GM21529 (cell line): Measurements from ENCODE around the gene GOLGA6C.
"Not testable (repeated sequence)": the region's sequence is repeated elsewhere in the genome, so short reads cannot be mapped to it uniquely, and the experiment has no call there.

Experiments used
- ATAC-seq: cut with Tn5 transposase; IDR thresholded peaks from one replicate; pipeline ENCODE4 v1.9.1; 2021; ENCODE audit not compliant: unreplicated experiment

Gene GOLGA6C

DNA sequence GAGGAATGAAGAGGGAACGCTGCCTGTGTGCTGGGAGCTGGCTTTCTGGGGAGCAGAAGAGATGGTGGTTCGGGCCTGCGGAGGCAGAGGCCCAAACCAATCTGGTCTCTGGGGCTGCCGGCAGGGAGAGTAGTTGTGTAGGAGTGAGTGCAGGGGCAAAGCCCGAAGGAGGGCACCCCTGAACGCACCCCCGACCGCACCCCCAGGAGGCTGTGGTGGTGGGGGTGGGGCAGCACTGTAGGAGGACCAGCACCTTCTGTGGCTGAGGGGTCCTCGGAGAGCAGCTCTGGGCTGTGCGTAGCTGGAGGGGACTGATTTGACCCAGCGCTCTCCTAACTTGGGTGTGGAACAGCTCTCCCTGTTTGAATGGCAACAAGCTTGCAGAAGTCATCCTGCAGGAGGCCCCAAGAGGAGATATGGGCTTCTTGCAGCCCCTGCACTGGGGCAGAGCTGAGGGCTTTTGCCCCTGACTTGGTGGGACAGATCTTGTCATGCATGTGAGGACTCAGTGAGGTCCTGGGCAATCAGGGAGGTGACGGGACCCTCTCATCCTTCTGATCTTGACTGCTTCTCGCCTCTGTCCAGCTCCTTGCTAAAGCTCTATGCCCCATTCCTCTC is 30.4 kb upstream of the GOLGA6C start:
- no peak for ATAC-seq

DNA sequence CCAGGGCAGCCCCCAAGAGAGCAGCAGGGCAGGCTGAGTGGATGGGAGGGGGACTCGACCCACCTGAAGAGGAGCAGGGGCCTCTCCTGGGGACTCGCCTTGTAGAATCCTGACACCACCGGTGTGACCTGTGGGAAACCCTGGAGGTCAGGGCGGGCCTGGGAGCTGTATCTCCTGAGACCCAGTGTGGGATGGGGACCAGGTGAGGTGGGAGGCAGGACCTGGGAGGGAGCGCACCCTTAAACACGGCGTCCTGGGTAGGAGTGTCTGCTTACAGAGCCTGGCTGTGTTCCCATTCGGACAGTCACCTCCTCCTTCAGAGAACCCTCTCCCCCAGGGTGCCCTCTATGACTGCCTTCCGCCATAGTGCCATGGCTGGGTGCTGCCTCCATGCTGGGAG is 29.3 kb upstream of the GOLGA6C start:
- no peak for ATAC-seq

DNA sequence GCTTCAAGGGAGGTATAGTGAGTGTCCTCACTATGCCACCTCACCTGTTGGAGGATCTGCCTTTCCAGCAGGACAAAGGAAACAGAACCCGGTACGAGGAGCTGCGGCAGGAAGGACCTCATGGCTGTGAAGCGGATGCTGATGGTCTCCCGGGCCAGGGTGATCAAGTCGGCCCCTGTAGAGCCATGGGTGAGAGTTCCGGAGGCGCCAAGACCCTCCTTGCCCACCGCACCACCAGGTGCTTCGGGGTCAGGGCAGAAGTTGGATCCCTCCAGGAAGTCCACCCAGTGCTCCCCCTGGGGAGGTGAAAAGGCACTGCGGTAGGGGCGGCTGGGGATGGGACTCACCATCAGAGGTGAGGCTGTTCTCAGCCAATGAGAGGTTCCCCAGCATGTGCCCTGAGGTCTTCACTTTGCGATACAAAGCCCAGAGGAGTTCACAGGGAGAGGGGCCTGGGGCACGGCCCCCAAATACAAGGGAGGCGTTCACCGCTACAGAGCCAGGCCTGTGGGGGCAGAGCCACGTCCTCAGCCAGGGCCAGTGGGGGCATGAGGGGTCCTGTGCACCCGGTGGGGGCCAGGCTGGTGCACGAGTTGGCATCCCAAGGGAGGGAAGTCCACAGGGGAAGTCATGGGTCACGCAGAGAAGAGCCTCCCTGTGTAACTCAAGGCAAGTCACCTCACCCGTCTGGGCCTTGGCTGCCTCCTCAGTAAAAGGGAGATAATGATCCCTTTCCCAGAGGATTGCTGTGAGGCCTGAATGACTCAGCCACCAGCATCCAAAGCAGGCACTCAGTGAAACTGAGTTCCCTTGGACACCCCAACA is 28.7 kb upstream of the GOLGA6C start:
- no peak for ATAC-seq

- ATAC-seq = no peak
Observed at GRCh38 chr15:75230016-75230343, 28.2 kb upstream of the GOLGA6C start.

- no peak for ATAC-seq
Observed at GRCh38 chr15:75230551-75231371, 27.4 kb upstream of the GOLGA6C start.

- no peak for ATAC-seq
Observed at GRCh38 chr15:75231836-75232235, 26.3 kb upstream of the GOLGA6C start.

DNA sequence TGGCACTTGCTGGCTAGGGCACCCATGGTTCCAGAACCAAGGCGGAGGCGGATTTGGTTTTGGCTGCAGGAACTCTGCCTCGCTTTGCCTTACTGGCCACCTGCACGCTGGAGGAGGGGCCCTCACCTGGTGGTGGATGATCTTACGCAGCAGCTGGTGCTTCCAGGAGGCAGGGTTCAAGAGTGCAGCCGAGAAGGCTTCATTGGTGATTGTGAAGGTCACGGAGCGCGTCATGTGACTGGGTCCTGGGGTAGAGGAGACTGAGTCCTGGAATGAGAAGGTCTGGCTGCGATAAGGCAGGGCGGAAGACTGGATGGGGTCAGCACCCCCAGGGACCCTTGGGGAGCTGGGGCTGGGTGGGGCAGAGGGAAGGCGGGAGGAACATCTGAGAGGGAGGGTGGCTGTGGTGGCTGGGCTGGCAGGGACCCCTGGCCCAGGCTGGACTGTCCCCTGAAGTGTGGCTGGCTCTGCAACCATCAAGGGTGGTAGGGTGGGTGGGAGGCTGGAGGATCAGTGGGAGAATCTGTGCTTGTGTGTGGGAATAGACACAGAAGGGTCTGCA is 25.8 kb upstream of the GOLGA6C start:
- ATAC-seq = no peak

- no peak for ATAC-seq
Observed at GRCh38 chr15:75232826-75233503, 25.2 kb upstream of the GOLGA6C start.

DNA sequence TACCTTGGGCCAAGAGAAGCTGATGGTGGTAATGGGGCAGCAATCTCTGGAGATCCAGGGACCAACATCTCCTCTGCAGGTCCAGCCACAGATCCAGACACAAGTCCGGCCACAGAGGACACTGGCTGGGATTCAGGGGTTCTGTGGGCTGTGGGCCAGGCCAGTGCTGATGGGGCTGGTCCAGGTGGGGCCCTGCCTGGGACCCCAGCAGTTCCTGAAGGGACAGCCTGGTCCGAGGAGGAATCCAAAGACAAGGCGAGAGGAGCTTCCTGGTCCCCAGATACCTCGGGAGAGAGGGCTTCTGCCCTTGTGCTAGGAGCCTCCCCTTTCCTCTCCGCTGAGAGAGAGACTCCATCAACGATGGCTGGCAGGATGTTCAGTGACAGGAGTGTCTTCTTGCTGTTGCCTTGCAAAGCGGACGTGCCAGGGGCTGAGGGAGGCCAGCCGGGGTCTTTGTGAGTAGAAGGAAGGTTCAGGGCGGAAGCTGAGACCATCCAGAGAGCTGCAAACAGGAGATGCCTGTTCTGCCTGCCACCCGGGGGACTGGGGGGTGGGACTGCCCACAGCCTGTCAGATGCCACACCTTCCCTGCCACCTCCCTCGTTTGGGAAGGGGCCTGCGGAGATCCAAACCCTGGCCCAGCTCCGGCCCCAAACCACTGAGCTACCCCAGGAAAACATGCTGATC is 24.5 kb upstream of the GOLGA6C start:
- ATAC-seq = no peak

DNA sequence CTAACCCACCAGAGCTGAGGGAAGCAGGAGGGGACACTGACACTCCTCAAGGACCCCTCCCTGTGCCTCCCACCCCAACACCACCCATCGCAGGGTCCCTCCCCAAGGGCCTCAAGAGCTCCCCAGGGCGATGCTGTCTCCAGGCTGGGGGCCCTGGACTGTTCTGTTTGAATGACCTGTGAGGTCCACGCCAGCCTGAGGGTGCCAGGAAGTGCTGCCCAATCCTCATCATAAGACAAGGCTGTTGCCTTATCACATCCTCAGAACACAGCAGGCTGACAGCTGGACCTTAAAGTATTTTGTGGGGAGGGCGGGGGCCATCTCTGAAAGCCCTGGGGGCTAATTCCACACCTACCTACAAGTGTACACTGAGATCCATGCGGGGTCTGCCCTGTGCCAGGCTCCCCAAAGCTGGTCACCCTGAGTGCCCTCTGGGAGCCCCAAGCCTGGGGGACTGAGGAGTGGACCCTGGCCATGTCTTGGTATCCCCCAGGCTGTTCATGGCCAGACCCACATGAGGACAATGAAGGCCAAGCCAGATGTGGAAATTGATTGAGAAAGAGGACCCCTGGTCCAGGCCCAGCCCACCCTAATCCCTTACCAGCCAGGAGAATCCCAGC is 23.8 kb upstream of the GOLGA6C start:
- no peak for ATAC-seq

DNA sequence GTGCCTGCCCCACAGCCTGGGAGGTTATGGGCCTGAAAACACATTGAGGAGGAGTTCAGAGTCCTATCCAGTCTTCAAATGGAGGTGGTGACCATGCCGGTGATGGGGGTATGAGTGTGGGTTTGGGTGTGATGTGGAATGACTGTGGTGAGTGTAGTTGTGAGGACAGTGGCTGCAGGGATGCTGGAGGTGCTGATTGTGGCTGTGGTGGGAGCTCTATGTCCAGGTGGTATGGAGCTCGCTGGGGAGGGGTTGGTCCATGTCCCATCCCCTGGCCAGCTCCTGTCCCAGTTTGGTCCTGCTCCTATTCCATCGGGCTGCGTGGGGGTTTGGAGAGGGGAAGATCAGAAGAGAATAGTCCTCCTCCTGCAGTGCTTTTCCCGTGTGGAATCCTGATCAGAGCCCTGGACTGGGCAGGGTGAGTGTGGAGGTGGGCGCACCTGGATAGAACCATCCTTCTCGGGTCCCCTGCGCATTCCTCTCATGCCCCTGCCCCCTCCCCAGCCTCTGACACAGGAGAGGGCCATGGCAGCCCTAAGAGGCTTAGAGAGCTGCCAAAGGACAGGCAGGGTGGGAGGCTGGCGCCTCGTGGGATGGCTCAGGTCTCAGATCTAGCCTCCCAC is 23.0 kb upstream of the GOLGA6C start:
- ATAC-seq = no peak

DNA sequence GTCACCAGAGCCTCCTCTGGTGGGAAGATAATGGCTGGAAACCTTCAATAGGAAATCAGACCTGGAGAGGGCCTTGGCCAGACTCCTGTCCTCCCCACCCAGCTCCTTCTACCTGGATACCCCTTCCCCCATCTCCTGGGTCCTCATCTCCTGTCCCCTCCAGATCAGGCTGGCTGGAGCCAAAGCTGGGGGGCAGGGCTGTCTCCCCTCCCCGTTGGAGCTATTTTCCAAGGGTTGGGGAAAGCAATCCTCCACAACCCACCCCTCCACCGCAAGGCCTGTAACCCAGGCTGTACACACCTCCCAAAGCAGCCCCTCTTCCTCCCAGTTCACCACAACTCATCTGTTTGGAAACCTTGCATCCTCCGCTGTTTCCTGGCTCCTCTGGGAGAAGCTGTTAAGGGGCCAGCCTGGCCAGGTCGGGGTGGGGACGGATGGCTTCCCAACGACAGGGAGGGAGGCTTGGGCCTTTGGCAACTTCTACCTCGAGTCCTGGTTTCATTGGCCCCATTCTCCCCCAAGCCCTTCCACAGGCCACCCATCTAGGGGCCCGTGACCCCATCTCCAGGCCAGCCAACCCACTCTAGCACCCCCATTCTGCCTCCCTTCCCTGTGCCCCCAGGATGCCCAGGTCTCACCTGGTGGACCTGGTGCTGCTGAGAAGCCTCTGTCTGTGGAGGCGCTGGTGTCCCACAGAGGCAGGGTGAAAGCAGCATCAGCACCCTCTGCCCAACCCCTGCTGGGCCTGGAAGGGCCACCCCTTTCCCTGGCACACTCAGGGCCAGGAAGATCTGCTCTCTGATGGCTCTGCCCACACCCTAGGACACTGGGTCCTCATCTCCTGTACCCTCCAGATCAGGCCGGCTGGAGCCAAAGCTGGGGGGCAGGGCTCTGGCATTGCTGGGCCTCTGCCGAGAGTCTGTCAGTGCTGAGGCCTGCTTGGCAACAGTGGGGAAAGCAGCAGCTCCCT is 22.1 kb upstream of the GOLGA6C start:
- no peak for ATAC-seq

DNA sequence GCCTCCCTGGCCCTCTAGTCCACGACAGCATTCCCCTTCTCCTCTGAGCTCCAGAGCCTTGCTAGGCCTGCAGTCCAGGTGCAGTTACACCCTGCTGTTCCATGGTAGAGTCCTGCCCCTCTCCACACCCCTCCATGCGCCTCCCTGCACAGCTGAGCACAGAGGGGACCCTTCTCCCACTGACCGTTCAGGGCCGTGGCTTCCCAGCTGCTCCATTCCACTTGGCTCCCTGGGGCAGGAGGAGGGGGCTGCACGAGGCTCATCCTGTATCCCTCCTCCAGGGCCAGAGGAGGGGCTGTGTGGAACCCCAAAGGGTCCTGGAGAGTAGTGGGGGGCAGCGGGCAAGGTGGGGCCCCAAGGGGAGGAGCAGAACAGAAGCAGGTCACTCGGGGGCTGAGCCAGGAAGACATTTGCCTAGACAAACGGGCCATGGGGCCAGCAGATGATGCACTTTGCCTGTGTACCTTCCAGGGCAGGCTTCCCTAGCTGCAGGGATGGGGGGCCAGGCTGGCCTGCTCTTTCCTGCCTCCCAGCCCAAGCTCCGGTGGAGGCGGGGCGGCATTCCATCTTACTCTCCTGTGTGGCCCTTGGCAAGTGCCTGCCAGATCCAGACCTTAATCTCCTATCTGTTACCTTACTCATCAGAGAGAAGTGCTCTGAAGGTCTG is 20.7 kb upstream of the GOLGA6C start:
- ATAC-seq = no peak

- no peak for ATAC-seq
Observed at GRCh38 chr15:75238150-75238549, 20.0 kb upstream of the GOLGA6C start.

GRCh38 chr15:75245741-75246140 is 12.4 kb upstream of the GOLGA6C start:
- ATAC-seq = not testable (repeated sequence)

DNA sequence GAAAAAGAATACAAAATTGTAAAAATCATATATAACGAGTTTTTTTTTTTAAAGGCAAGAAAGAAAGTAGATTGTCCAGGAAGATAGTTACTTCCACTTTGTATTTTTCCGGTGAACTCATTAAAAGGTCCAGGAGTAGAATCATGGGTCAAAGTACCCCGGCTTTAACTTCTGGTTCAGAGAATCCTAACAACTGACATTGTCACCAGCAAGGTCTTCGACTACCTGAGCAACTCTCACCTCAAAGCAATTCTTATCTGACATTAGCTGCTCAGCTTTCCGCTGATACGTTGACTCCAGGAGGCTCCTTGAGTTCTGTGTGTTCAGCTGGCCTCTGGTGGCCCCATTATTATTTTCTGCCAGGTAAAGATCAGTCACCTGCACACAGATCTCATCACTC is 9.1 kb upstream of the GOLGA6C start:
- ATAC-seq = not testable (repeated sequence)

- no peak for ATAC-seq
Observed at GRCh38 chr15:75249726-75250125, 8.4 kb upstream of the GOLGA6C start.

DNA sequence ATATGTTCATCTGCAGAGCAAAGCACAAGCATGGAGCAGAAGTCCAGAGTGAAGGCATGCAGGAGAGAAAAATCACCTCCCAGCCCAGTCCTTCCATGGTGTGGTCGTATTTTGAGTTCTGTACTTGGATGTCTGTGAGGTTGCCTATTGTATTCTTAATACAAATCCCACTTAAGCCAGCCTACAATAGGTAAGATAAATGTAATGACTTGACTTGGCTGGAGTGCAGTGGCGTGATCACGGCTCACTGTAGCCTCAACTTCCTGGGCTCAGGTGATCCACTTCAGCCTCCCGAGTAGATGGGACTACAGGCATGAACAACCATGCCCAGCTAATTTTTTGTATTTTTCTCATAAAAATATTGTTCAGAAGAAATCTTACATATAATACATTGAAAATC is 6.8 kb upstream of the GOLGA6C start:
- ATAC-seq = not testable (repeated sequence)
